B cell (primary cell): ENCODE measurements around the gene CABS1.

Experiments
- EZH2 ChIP-seq: IDR thresholded peaks from 2 replicates; pipeline ENCODE4 v1.6.1; 2012; ENCODE audit warnings: borderline replicate concordance, low read depth, mild to moderate bottlenecking, moderate library complexity, low read length; ENCODE audit not compliant: insufficient read depth, poor library complexity, severe bottlenecking
- TF ChIP-seq, protein P1 (sequence below): fragments of 200-600 bp; IDR thresholded peaks from one replicate; pipeline ENCODE4 v1.8.0; 2022; ENCODE audit warnings: antibody characterized with exemption, mild to moderate bottlenecking

DNA sequence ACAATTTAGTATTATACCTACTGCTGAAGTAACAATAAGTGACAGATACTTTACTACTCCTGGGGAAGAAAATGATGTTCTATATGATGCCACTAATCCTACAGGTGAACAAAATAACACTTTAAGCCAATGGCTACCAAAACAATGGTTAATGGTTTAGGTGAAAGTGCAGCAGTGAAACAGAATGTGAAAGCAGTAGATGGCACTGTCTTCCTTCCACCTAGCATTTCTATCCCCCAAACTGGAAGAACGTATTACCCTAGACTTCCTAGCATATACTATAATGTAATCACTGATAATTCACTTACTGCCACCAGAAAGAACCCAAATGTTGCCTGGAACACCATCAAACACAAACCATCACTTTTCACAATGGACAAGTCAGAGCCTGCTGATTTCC is 18.9 kb upstream of the CABS1 start:
- TF ChIP-seq EZH2: no peak
- TF ChIP-seq, protein P1, sequence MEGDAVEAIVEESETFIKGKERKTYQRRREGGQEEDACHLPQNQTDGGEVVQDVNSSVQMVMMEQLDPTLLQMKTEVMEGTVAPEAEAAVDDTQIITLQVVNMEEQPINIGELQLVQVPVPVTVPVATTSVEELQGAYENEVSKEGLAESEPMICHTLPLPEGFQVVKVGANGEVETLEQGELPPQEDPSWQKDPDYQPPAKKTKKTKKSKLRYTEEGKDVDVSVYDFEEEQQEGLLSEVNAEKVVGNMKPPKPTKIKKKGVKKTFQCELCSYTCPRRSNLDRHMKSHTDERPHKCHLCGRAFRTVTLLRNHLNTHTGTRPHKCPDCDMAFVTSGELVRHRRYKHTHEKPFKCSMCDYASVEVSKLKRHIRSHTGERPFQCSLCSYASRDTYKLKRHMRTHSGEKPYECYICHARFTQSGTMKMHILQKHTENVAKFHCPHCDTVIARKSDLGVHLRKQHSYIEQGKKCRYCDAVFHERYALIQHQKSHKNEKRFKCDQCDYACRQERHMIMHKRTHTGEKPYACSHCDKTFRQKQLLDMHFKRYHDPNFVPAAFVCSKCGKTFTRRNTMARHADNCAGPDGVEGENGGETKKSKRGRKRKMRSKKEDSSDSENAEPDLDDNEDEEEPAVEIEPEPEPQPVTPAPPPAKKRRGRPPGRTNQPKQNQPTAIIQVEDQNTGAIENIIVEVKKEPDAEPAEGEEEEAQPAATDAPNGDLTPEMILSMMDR: no peak
